Measurements from ENCODE around the gene CAPN13. TPM values are rescaled to one million over a fixed set of nuclear protein-coding genes. Genes with fewer than 3 reads are reported as not detected.

The CAPN13 gene
- total and polyA plus RNA-seq, 2 donors (not counting 3 experiments of a cell fraction or from before 2014, with no cell fraction given), result not detected

DNA sequence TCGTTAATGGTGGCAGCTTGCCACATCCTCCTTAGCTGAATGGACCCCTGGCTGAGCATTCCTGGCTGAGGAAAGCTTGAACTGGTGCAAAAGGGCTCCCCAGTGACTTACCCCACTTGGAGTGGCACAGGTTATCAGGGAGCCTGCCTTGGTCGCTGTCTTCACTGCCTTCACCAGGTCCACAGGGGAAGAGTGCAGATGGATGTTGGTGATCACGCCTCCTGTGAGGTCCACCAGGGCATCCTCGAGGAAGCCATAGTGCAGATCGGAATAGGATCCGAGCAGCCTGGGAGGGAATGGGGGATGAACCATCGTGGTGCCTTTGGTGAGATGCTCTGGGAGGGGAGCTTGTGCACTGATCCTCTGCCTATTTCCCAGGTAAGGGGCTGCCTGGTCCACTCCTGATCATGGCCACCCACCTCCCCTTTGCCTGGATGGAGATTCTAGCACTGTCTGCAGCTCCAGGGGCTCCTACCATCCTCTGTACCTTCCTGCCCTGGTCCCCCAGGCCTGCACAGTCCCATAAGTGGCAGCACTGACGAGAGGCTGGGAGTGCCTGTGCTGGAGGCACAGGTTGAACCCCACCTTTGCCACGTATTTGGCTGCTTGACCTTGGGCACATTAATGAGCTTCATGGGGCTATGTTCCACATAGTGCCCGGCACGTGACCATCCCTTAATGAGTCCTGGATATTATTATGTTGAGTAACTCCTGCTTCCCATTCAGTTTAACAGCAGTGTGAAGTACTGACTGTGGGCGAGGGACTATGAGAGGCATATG is 43.0 kb downstream of the CAPN13 start:
- H4K20me1 ChIP-seq (replicated peaks; ENCODE audit: control insufficient read depth, extremely low read depth, insufficient read depth, low read length), result no peaks in the 10 kb centered on the region

More for the DNA sequence above, 43.0 kb downstream of the CAPN13 start:
- no peaks in the 10 kb centered on the region for H3K9me1 ChIP-seq (replicated peaks; ENCODE audit: control insufficient read depth, extremely low read depth, insufficient read depth, low read length)
- intact Hi-C loops (cut with micrococcal nuclease), result no loop called here
- CTCF ChIA-PET, result no interaction called here
- no peak overlapping the region for H2AFZ ChIP-seq (ENCODE audit: low read depth, low read length)
- H3K79me2 ChIP-seq (ENCODE audit: control insufficient read depth, insufficient read depth, low read length), result no peaks in the 10 kb centered on the region
- no peak overlapping the region for H3K27ac ChIP-seq (ENCODE audit: insufficient read depth, low read depth, low read length)
- H3K9ac ChIP-seq (replicated peaks; ENCODE audit: extremely low read depth, insufficient read depth, low read length), result no peak overlapping the region
- no peak for TF ChIP-seq MYC (IDR thresholded peaks at IDR 0.05; ENCODE audit: low read depth, low read length)
- no peak for TF ChIP-seq POLR2AphosphoS5 (IDR thresholded peaks at IDR 0.05; ENCODE audit: insufficient read depth, low read depth, low read length)
- TF ChIP-seq, protein P1, sequence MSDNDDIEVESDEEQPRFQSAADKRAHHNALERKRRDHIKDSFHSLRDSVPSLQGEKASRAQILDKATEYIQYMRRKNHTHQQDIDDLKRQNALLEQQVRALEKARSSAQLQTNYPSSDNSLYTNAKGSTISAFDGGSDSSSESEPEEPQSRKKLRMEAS (IDR thresholded peaks at IDR 0.05; ENCODE audit: insufficient read depth, insufficient read length), result no peak
- no peak for TF ChIP-seq JUN (IDR thresholded peaks at IDR 0.05; ENCODE audit: borderline replicate concordance, insufficient read depth, insufficient read length, low read depth)
- TF ChIP-seq, protein P2, sequence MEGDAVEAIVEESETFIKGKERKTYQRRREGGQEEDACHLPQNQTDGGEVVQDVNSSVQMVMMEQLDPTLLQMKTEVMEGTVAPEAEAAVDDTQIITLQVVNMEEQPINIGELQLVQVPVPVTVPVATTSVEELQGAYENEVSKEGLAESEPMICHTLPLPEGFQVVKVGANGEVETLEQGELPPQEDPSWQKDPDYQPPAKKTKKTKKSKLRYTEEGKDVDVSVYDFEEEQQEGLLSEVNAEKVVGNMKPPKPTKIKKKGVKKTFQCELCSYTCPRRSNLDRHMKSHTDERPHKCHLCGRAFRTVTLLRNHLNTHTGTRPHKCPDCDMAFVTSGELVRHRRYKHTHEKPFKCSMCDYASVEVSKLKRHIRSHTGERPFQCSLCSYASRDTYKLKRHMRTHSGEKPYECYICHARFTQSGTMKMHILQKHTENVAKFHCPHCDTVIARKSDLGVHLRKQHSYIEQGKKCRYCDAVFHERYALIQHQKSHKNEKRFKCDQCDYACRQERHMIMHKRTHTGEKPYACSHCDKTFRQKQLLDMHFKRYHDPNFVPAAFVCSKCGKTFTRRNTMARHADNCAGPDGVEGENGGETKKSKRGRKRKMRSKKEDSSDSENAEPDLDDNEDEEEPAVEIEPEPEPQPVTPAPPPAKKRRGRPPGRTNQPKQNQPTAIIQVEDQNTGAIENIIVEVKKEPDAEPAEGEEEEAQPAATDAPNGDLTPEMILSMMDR (IDR thresholded peaks at IDR 0.05; ENCODE audit: extremely low read depth in 1 of 2, insufficient read depth in 1 of 2, low read depth in 1 of 2, low read length in 2 of 2), result no peak
- no peak for TF ChIP-seq EZH2 (IDR thresholded peaks at IDR 0.05; ENCODE audit: borderline replicate concordance, low read depth, low read length, severe bottlenecking)
- no peak for TF ChIP-seq POLR2A (IDR thresholded peaks at IDR 0.05; ENCODE audit: low read depth, low read length)
- TF ChIP-seq GATA2 (IDR thresholded peaks at IDR 0.05; ENCODE audit: insufficient read depth, insufficient read length, low read depth, low read length), result no peak
- no peak for TF ChIP-seq FOS (IDR thresholded peaks at IDR 0.05; ENCODE audit: borderline replicate concordance, insufficient read depth, low read length)
- H3K9me3 ChIP-seq (replicated peaks; ENCODE audit: control insufficient read depth, insufficient read depth, low read length), result no peaks in the 10 kb centered on the region
- POLR2A ChIA-PET, result no interaction called here
- H3K36me3 ChIP-seq (ENCODE audit: control insufficient read depth in 2 of 2, extremely low read depth in 1 of 2, insufficient read depth in 2 of 2, low read length in 2 of 2), result no peaks in the 10 kb centered on the region
- H3K4me2 ChIP-seq (ENCODE audit: insufficient read depth, low read length), result no peak overlapping the region
- BruUV-seq (replicated peaks), result no TSS peak
- dilution Hi-C loops (cut with MboI; ENCODE audit: extremely low pct_ligation_motif_present, low sequenced_read_pairs), result no loop called here
- H3K27me3 ChIP-seq (ENCODE audit: control insufficient read depth in 2 of 2, insufficient read depth in 2 of 2, low read length in 2 of 2), result no peaks in the 10 kb centered on the region
- no peak for FAIRE-seq
- H3K4me3 ChIP-seq (replicated peaks in 1 of 3; ENCODE audit: insufficient read depth in 1 of 3, low read depth in 1 of 3, low read length in 3 of 3), result no peak overlapping the region
- no peak for DNase-seq (ENCODE audit: low read depth, low spot score)
- H3K4me1 ChIP-seq (ENCODE audit: control insufficient read depth, extremely low read depth, insufficient read depth, low read length), result no peaks in the 10 kb centered on the region

Data from endothelial cell of umbilical vein (primary cell).